Upper lobe of right lung (tissue), 1 donor: ENCODE results near the gene ATP13A1. TPM values are rescaled to one million over a fixed set of nuclear protein-coding genes. Genes with fewer than 3 reads are reported as not detected.

Experiments used
- ATAC-seq: fragments of 200-7000 bp; cut with Tn5 transposase; one replicate; pipeline ENCODE4 v1.9.1; 2020; ENCODE audit warnings: mild to moderate bottlenecking, moderate library complexity
- DNase-seq: peaks from one replicate; pipeline ENCODE4 v3.0.0-alpha.2; 2020
- H3K27ac ChIP-seq: fragments of 200-600 bp; one replicate; pipeline ENCODE4 v1.8.0; 2022
- H3K27me3 ChIP-seq: fragments of 200-600 bp; one replicate; pipeline ENCODE4 v1.8.0; 2022; ENCODE audit warnings: mild to moderate bottlenecking
- H3K36me3 ChIP-seq: fragments of 200-600 bp; one replicate; pipeline ENCODE4 v1.8.0; 2022
- H3K4me1 ChIP-seq: fragments of 200-600 bp; one replicate; pipeline ENCODE4 v1.8.0; 2022
- H3K4me3 ChIP-seq: fragments of 200-600 bp; one replicate; pipeline ENCODE4 v1.8.0; 2022; ENCODE audit warnings: mild to moderate bottlenecking
- H3K9me3 ChIP-seq: fragments of 200-600 bp; one replicate; pipeline ENCODE4 v1.8.0; 2022
- intact Hi-C: fragments of 100-400 bp; cut with DNase I; formaldehyde crosslinking; loops from one replicate; pipeline ENCODE4 v1.11.0; 2022
- total RNA-seq: library from RNA; stranded (reverse); fragmentation: NEBNext Ultra II Directional; extraction: Animal tissue kit (Norgen Biotek cat#: 25700); gene quantifications from one replicate; pipeline ENCODE4 v1.2.1, GENCODE V29; 2021
- TF ChIP-seq, protein P1 (sequence below): fragments of 200-600 bp; IDR thresholded peaks from one replicate; pipeline ENCODE4 v1.8.0; 2022; ENCODE audit warnings: antibody characterized with exemption
- donor health status: DM: no; HTN: yes; CAD: no; lungs with severe emphysema.

The ATP13A1 gene
- total RNA-seq, 1 donor from 2014 or later: 55.5 TPM

DNA sequence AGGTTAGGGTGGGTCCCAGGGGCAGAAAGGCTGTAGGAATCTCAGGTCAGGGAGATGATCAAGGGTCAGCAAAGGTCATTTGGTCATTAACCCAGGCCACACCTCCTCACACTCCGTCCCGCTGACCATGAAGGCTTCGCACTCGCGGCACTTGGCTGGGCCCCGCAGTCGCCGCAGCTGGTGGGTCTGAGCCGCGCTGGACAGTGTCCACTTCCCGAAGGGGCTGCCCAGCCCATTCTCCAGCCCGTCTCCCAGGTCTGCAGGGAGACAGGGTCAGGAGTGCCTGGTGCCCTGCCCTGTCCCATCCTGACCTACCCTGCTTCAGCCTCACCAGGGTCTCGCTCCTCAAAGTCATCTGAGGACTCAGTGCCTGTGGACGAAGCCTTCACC is 28.2 kb downstream of the ATP13A1 start:
- H3K27ac ChIP-seq: no peak overlapping the region
- no peaks in the 10 kb centered on the region for H3K9me3 ChIP-seq
- H3K4me1 ChIP-seq: no peaks in the 10 kb centered on the region
- ATAC-seq: no peak
- TF ChIP-seq, protein P1, sequence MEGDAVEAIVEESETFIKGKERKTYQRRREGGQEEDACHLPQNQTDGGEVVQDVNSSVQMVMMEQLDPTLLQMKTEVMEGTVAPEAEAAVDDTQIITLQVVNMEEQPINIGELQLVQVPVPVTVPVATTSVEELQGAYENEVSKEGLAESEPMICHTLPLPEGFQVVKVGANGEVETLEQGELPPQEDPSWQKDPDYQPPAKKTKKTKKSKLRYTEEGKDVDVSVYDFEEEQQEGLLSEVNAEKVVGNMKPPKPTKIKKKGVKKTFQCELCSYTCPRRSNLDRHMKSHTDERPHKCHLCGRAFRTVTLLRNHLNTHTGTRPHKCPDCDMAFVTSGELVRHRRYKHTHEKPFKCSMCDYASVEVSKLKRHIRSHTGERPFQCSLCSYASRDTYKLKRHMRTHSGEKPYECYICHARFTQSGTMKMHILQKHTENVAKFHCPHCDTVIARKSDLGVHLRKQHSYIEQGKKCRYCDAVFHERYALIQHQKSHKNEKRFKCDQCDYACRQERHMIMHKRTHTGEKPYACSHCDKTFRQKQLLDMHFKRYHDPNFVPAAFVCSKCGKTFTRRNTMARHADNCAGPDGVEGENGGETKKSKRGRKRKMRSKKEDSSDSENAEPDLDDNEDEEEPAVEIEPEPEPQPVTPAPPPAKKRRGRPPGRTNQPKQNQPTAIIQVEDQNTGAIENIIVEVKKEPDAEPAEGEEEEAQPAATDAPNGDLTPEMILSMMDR: no peak
- no peaks in the 10 kb centered on the region for H3K27me3 ChIP-seq
- intact Hi-C loops: no loop called here
- no peak overlapping the region for H3K4me3 ChIP-seq
- DNase-seq: no peak
- H3K36me3 ChIP-seq: peaks cover 33% of the 10 kb centered on the region

DNA sequence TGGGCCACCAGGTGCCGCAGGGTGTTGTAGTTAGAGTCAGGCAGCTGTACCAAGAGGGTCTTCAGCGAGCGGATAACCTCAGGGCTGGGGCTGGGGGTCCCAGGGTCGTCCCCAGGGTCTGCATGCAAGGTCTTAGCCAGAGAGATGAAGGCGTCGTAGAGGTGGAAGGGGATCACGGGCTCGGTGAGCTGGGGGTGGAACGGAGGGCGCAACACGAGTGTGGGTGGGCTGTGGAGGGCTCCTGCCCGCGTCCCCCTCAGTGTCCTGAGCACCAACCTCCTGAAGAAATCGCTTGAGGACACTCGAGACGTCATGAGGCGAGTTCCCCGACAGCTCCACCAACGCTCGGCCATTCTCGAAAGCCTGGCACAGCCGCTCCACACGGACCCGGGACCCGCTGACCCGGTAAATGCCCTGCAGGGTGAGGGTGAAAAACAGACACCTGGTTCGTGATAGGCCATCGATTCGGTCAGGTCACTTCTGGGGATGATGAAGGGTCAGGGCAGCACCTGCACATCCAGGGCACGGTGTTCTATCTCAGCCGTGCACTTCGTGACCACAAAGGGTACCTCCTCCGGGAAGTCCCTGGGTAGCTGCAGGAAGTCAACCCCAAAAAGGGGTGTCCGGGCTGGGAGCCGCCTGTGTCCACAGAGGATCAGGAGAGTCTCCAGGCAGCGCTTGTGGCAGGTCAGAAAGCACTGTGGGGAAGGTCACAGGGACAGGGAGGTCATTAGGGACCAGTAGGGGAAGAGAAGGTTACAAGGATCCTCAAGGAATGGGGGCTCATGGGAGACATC is 28.8 kb downstream of the ATP13A1 start:
- no peak overlapping the region for H3K4me3 ChIP-seq
- no peaks in the 10 kb centered on the region for H3K27me3 ChIP-seq
- DNase-seq: no peak
- no peak for ATAC-seq
- TF ChIP-seq, protein P1: no peak
- H3K9me3 ChIP-seq: no peaks in the 10 kb centered on the region
- no peak overlapping the region for H3K27ac ChIP-seq
- intact Hi-C loops: no loop called here
- no peaks in the 10 kb centered on the region for H3K4me1 ChIP-seq
- peaks cover 33% of the 10 kb centered on the region for H3K36me3 ChIP-seq

DNA sequence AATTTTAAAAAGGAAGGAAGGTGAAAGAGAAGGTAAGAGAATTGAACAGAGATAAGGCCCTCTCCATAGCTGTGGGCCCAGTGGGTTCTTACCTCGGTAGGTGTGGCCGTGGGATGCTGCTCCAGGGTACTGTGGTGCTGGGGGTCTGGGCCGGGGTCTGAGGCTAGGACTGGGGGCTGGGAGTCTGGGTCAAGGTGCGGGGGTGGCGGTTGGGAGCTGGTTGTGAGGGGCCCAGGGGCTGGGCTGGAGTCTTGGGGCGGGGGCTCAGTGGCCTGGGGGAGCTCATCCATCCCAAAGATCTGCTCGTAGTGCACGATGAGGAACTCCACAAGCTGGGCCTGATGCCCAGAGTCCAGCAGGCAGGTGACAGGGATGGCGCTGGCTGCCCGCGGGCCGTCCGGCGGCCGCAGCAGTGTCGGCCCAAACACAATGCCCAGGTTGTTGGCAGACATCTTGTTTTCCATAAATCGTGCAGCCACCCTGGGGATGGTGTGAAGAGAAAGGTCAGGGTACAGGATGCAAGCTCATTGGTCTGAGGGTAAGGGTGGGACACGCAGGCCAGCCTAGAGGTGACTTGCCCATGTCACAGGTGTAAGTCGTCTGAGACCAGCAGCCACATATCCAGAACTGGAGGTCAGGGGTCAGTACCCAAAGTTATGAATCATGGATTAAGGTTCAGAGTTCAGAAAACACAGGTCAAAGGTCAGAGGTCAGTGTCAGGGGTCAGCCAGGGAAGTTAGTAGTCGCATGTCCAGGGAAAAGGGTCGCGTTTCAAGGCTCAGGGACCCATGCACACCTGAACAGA is 29.6 kb downstream of the ATP13A1 start:
- Histone ChIP-seq H3K4me1 (no peaks in the 10 kb centered on the region), H3K9me3 (no peaks in the 10 kb centered on the region), H3K27me3 (no peaks in the 10 kb centered on the region), H3K27ac (no peak overlapping the region), H3K4me3 (no peak overlapping the region), H3K36me3 (peaks cover 33% of the 10 kb centered on the region)
- intact Hi-C loops: no loop called here
- ATAC-seq (no peak), DNase-seq (no peak)
- TF ChIP-seq, protein P1: no peak

DNA sequence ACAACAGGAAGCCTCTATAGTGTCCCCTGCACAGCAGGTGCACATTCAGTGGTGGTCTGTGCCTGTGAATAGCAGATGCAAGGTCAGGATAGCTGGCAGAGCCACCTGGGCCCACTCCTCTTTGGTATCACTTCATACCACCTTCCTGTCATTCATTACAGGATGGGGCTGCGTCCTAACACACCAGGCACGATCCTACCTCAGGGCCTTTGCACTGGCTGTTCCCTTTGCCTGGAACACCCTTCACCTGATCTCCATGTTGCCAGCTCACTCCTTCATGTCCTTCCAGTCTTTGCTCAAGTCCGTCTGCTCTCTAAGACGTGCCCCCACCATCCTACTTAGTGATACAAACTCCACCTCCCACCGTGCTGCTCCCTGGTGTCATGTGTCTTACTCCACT is 30.8 kb downstream of the ATP13A1 start:
- H3K27ac ChIP-seq: no peak overlapping the region
- ATAC-seq (no peak), DNase-seq (no peak)
- no peaks in the 10 kb centered on the region for H3K9me3 ChIP-seq
- TF ChIP-seq, protein P1: no peak
- H3K27me3 ChIP-seq: no peaks in the 10 kb centered on the region
- H3K4me3 ChIP-seq: no peak overlapping the region
- intact Hi-C loops: no loop called here
- H3K4me1 ChIP-seq: no peaks in the 10 kb centered on the region
- peaks cover 33% of the 10 kb centered on the region for H3K36me3 ChIP-seq

DNA sequence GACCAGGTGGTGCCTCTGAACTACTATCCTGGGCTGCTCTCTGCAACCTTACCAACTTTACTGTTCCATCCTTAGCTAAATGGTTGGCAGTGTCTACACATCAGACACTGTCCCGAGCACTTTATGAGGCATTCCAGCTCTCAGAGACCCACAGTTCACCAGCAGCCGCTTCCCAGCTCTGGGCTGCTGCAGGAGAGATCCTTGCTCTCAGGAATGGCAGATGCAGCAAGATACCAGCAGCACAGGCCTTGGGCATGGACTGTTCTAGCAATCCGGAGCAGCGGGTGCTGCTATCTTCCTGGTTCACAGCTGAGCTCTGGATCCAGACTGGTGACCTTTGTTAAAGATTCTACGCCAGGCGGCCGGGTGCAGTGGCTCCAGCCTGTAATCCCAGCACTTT is 32.1 kb downstream of the ATP13A1 start:
- DNase-seq (no peak), ATAC-seq (no peak)
- H3K27ac ChIP-seq: no peak overlapping the region
- H3K4me3 ChIP-seq: no peak overlapping the region
- H3K36me3 ChIP-seq: peaks cover 27% of the 10 kb centered on the region
- intact Hi-C loops: no loop called here
- H3K9me3 ChIP-seq: no peaks in the 10 kb centered on the region
- no peaks in the 10 kb centered on the region for H3K27me3 ChIP-seq
- no peaks in the 10 kb centered on the region for H3K4me1 ChIP-seq
- TF ChIP-seq, protein P1: no peak
